SK-N-SH (cell line): Measurements from ENCODE around the gene MYO1E. TPM values are rescaled to one million over a fixed set of nuclear protein-coding genes. Genes with fewer than 3 reads are reported as not detected.

ENCODE experiments used
- CTCF ChIA-PET: fragments of 300-600, 350-600 bp; formaldehyde crosslinking; extraction: SDS; loops from one replicate; lab custom pipeline; 2021; lab: Yijun Ruan, JAX
- POLR2A ChIA-PET: fragments of 350-600 bp; sonication (Branson Sonifier 250); formaldehyde crosslinking; extraction: SDS; loops from one replicate; lab custom pipeline; 2020; ENCODE audit warnings: antibody characterized with exemption, inconsistent platforms; lab: Yijun Ruan, JAX
- DNase-seq: peaks from one replicate; pipeline ENCODE4 v3.0.0; 2012
- H2AFZ ChIP-seq: fragments of 200-600 bp; sonication (generic); 2 replicates; pipeline ENCODE4 v1.8.1; 2016; ENCODE audit warnings: antibody characterized with exemption, mild to moderate bottlenecking, low read depth
- H3F3A ChIP-seq: fragments of 200-600 bp; sonication (generic); replicated peaks from 2 replicates; pipeline ENCODE3; 2016; ENCODE audit warnings: antibody characterized with exemption, mild to moderate bottlenecking; ENCODE audit not compliant: insufficient read depth
- H3K27ac ChIP-seq, 2 experiments: fragments of 200-500 bp in 1 of 2; fragments of 200-600 bp in 1 of 2; sonication (Bioruptor generic) in 1 of 2; sonication (generic), shearing (Covaris generic) in 1 of 2; 2 replicates each; pipeline versions ENCODE4 v1.5.1 to v1.6.1; 2014 to 2016; ENCODE audit warnings: low read depth in 2 of 2, inconsistent platforms in 1 of 2, low read length in 1 of 2, mild to moderate bottlenecking in 1 of 2, mixed read lengths in 1 of 2
- H3K27me3 ChIP-seq: fragments of 200-600 bp; sonication (generic), shearing (Covaris generic); 2 replicates; pipeline ENCODE4 v1.6.1; 2016; ENCODE audit warnings: mixed run types; ENCODE audit not compliant: insufficient read depth
- H3K36me3 ChIP-seq, 2 experiments: fragments of 200-500 bp in 1 of 2; fragments of 200-600 bp in 1 of 2; sonication (Bioruptor generic) in 1 of 2; sonication (generic) in 1 of 2; replicated peaks in 1 of 2; 2 replicates each; pipeline versions ENCODE3 to v1.5.1; 2014 to 2016; ENCODE audit warnings: low read length in 1 of 2, mild to moderate bottlenecking in 1 of 2; ENCODE audit not compliant: insufficient read depth in 2 of 2, control insufficient read depth in 1 of 2
- H3K4me1 ChIP-seq, 2 experiments: fragments of 200-500 bp in 1 of 2; fragments of 200-600 bp in 1 of 2; sonication (Bioruptor generic) in 1 of 2; sonication (generic), shearing (Covaris generic) in 1 of 2; 2 replicates each; pipeline versions ENCODE4 v1.5.1 to v1.6.1; 2014 to 2016; ENCODE audit warnings: low read depth in 1 of 2, low read length in 1 of 2, mixed run types in 1 of 2; ENCODE audit not compliant: insufficient read depth in 2 of 2, control insufficient read depth in 1 of 2
- H3K4me2 ChIP-seq: fragments of 200-600 bp; sonication (generic), shearing (Covaris generic); 2 replicates; pipeline ENCODE4 v1.6.1; 2017; ENCODE audit warnings: mixed run types
- H3K4me3 ChIP-seq, 2 experiments: fragments of 200-500 bp in 1 of 2; fragments of 200-600 bp in 1 of 2; sonication (Bioruptor generic) in 1 of 2; sonication (generic), shearing (Covaris generic) in 1 of 2; 2 replicates each; pipeline versions ENCODE4 v1.5.1 to v1.8.1; 2014 to 2016; ENCODE audit warnings: low read depth in 2 of 2, inconsistent platforms in 1 of 2, low read length in 1 of 2, mild to moderate bottlenecking in 1 of 2, mixed read lengths in 1 of 2, moderate library complexity in 1 of 2
- H3K79me2 ChIP-seq: fragments of 200-600 bp; sonication (generic); 2 replicates; pipeline ENCODE4 v1.8.1; 2017; ENCODE audit warnings: mild to moderate bottlenecking; ENCODE audit not compliant: insufficient read depth
- H3K9ac ChIP-seq: fragments of 200-600 bp; sonication (generic); 2 replicates; pipeline ENCODE4 v1.6.1; 2017; ENCODE audit warnings: mixed run types
- H3K9me2 ChIP-seq: fragments of 200-600 bp; sonication (generic); 2 replicates; pipeline ENCODE4 v1.6.1; 2017; ENCODE audit warnings: mixed run types
- H3K9me3 ChIP-seq: fragments of 200-600 bp; sonication (generic); 2 replicates; pipeline ENCODE4 v1.6.1; 2017; ENCODE audit warnings: mixed run types, mild to moderate bottlenecking, moderate library complexity
- H4K20me1 ChIP-seq: fragments of 200-600 bp; sonication (generic); 2 replicates; pipeline ENCODE4 v1.6.1; 2017; ENCODE audit warnings: mild to moderate bottlenecking, mixed run types; ENCODE audit not compliant: insufficient read depth
- CHD2 ChIP-seq: fragments of 150-350 bp; IDR thresholded peaks from 2 replicates; pipeline ENCODE4 v1.6.1; 2018; ENCODE audit warnings: low read length; ENCODE audit not compliant: partially characterized antibody
- FOXM1 ChIP-seq: IDR thresholded peaks from 2 replicates; pipeline ENCODE4 v1.4.0; 2012; ENCODE audit warnings: low read depth, mild to moderate bottlenecking
- GATA2 ChIP-seq: sonication (generic); formaldehyde crosslinking; IDR thresholded peaks from 2 replicates; pipeline ENCODE4 v1.5.0; 2020; ENCODE audit warnings: mild to moderate bottlenecking, missing genetic modification reagents
- MEF2A ChIP-seq: IDR thresholded peaks from 2 replicates; pipeline ENCODE4 v1.4.0; 2012; ENCODE audit warnings: low read depth, borderline replicate concordance
- PBX3 ChIP-seq: IDR thresholded peaks from 2 replicates; pipeline ENCODE4; 2012
- RAD21 ChIP-seq: IDR thresholded peaks from 2 replicates; pipeline ENCODE4 v1.6.1; 2012; ENCODE audit warnings: mild to moderate bottlenecking, low read length
- TCF12 ChIP-seq: IDR thresholded peaks from 2 replicates; pipeline ENCODE4 v1.4.0; 2012
- USF1 ChIP-seq: IDR thresholded peaks from 2 replicates; pipeline ENCODE4 v1.4.0; 2012; ENCODE audit warnings: low read depth, borderline replicate concordance
- YY1 ChIP-seq: IDR thresholded peaks from 2 replicates; pipeline ENCODE4 v1.4.0; 2012; ENCODE audit warnings: low read depth, mild to moderate bottlenecking
- WGBS: methylation state at CpG from one replicate; pipeline ENCODE4 v1.1.6; 2017; ENCODE audit warnings: low lambda C conversion rate; 5-methylcytosine and 5-hydroxymethylcytosine counted together
- polyA plus RNA-seq, 3 experiments: library from polyadenylated mRNA; depleted of rRNA; stranded (reverse); fragments of >200 nt; gene quantifications; 2 replicates each; pipeline ENCODE4 v1.2.3, GENCODE V29; 2012
- TF ChIP-seq, protein P1 (sequence below): fragments of 200-600 bp; sonication (generic); IDR thresholded peaks from 2 replicates; pipeline ENCODE4 v1.6.1; 2017; ENCODE audit warnings: antibody characterized with exemption, mild to moderate bottlenecking, moderate library complexity
- TF ChIP-seq, protein P2 (sequence below): IDR thresholded peaks from 2 replicates; pipeline ENCODE4 v1.4.0; 2012; ENCODE audit warnings: low read depth, borderline replicate concordance

The MYO1E gene
- polyA plus RNA-seq, 1 of the 3 experiments (the other 2 are of a cell fraction) = 9.7 TPM

DNA sequence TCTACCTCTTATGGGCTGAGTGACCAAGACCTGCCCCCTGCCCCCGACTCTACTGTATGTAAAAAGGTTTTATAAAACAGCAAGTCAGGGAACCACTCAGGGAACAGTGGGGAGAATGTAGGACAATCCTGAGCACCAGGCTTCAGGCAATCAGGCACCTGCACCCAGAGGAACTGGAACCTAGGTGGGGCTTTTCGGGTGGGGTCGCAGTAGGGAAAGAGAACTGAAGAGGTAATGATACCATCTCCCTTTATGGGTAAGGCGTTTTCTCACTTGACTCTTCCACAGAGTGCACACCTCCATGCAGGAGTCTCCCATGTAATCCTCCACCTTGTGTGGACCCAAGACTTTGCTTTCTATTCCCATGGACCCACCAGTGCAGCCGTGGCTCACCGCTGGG, 45.8 kb downstream of the MYO1E start:
- Histone ChIP-seq H3K36me3 (no peaks in the 10 kb centered on the region), H2AFZ (no peak overlapping the region), H4K20me1 (peaks cover 3% of the 10 kb centered on the region; the same call in 1 of the 2 replicates), H3K9me3 (no peaks in the 10 kb centered on the region), H3K27me3 (no peaks in the 10 kb centered on the region), H3F3A (no peaks in the 10 kb centered on the region), H3K27ac (no peak overlapping the region), H3K4me2 (no peak overlapping the region), H3K9me2 (no peaks in the 10 kb centered on the region), H3K9ac (no peak overlapping the region), H3K4me1 (no peaks in the 10 kb centered on the region), H3K4me3 (no peak overlapping the region), H3K79me2 (peaks cover 30% of the 10 kb centered on the region)
- no peak for DNase-seq
- no peak for TF ChIP-seq MEF2A
- TF ChIP-seq, protein P1, sequence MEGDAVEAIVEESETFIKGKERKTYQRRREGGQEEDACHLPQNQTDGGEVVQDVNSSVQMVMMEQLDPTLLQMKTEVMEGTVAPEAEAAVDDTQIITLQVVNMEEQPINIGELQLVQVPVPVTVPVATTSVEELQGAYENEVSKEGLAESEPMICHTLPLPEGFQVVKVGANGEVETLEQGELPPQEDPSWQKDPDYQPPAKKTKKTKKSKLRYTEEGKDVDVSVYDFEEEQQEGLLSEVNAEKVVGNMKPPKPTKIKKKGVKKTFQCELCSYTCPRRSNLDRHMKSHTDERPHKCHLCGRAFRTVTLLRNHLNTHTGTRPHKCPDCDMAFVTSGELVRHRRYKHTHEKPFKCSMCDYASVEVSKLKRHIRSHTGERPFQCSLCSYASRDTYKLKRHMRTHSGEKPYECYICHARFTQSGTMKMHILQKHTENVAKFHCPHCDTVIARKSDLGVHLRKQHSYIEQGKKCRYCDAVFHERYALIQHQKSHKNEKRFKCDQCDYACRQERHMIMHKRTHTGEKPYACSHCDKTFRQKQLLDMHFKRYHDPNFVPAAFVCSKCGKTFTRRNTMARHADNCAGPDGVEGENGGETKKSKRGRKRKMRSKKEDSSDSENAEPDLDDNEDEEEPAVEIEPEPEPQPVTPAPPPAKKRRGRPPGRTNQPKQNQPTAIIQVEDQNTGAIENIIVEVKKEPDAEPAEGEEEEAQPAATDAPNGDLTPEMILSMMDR = no peak
- 74% methylated on average over 6 of the region's 6 CpGs for WGBS
- CTCF ChIA-PET = no interaction called here
- POLR2A ChIA-PET = no interaction called here

- H3K27ac ChIP-seq = no peak overlapping the region
- TF ChIP-seq YY1 (no peak), USF1 (no peak), FOXM1 (no peak), GATA2 (CRISPR knock-in tag) (no peak), CHD2 (no peak), RAD21 (no peak), TCF12 (no peak), PBX3 (no peak)
- TF ChIP-seq, protein P2, sequence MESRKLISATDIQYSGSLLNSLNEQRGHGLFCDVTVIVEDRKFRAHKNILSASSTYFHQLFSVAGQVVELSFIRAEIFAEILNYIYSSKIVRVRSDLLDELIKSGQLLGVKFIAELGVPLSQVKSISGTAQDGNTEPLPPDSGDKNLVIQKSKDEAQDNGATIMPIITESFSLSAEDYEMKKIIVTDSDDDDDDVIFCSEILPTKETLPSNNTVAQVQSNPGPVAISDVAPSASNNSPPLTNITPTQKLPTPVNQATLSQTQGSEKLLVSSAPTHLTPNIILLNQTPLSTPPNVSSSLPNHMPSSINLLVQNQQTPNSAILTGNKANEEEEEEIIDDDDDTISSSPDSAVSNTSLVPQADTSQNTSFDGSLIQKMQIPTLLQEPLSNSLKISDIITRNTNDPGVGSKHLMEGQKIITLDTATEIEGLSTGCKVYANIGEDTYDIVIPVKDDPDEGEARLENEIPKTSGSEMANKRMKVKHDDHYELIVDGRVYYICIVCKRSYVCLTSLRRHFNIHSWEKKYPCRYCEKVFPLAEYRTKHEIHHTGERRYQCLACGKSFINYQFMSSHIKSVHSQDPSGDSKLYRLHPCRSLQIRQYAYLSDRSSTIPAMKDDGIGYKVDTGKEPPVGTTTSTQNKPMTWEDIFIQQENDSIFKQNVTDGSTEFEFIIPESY = no peak
- TF ChIP-seq, all 33 proteins: peak for 0
- Histone ChIP-seq H3K79me2 (peaks cover 49% of the 10 kb centered on the region), H3F3A (no peaks in the 10 kb centered on the region), H4K20me1 (no peaks in the 10 kb centered on the region), H3K4me2 (no peak overlapping the region), H3K9me3 (no peaks in the 10 kb centered on the region), H3K4me3 (no peak overlapping the region), H2AFZ (no peak overlapping the region), H3K27me3 (no peaks in the 10 kb centered on the region), H3K9ac (no peak overlapping the region), H3K9me2 (no peaks in the 10 kb centered on the region), H3K36me3 (no peaks in the 10 kb centered on the region), H3K4me1 (no peaks in the 10 kb centered on the region)
- WGBS = 90% methylated on average over 2 of the region's 2 CpGs
- POLR2A ChIA-PET = no interaction called here
- CTCF ChIA-PET = interaction anchor here (1.0 to 1.3 kb wide), 2 partner anchors 18 to 27 kb away, joined by 3 read pairs; no protein-coding TSS in a partner anchor
- no peak for DNase-seq
Observed at GRCh38 chr15:59322056-59322759, 50.5 kb downstream of the MYO1E start.
